LHCN-M2 (cell line): ENCODE measurements around the gene FXR1. TPM values are rescaled to one million over a fixed set of nuclear protein-coding genes. Genes with fewer than 3 reads are reported as not detected.
"Not testable (repeated sequence)": the region's sequence is repeated elsewhere in the genome, so short reads cannot be mapped to it uniquely, and the experiment has no call there.

Source experiments
- DNase-seq: peaks from one replicate; pipeline ENCODE4 v3.0.0-alpha.2; 2012; ENCODE audit warnings: low read depth
- total RNA-seq: library from RNA; depleted of rRNA; stranded (reverse); fragments of >200 nt; gene quantifications from 2 replicates; pipeline ENCODE4 v1.2.3, GENCODE V29; 2014

The FXR1 gene
- total RNA-seq, 1 experiment from 2014 or later = 180 TPM

DNA sequence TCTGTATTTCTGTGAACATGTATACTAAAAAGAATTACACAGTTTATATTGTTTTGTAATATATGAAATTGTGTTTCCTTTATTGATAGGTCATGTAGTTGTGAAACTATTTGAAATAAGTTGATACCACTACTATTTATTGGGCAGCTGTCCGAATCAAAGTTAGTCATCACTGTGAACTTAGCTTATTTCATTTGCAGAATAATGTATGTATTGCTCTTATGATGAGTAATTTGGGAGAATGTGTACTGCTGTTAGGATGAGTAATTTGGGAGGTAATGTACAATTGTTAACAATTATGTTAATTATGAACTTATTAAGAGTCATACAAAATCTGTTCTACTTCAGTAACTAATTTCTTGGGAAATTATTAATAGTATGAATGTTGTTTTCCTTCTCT is 22.2 kb downstream of the FXR1 start:
- DNase-seq = peak; percentile 19

- DNase-seq = no peak
These were observed 28.4 kb downstream of the FXR1 start for GRCh38 chr3:180940826-180941225.

- DNase-seq = no peak
These were observed 35.4 kb downstream of the FXR1 start for GRCh38 chr3:180947761-180948390.

GRCh38 chr3:180959691-180960090 is 47.2 kb downstream of the FXR1 start:
- no peak for DNase-seq

DNA sequence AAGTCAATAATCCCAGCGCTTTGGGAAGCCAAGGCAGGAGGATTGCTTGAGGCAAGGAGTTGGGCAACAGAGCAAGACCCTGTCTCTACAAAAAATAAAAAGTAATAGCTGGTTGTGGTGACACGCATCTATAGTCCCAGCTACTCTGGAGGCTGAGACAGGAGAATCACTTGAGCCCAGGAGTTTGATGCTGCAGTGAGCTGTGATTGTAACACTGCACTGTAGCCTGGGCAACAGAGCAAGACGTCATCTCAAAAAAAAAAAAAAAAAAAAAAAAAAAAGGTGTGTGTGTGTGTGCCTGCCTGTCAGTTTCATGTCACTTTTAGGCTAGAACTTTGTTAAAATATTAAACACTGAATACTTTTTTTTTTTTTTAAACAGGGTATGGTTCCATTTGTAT is 48.6 kb downstream of the FXR1 start:
- DNase-seq = no peak

DNA sequence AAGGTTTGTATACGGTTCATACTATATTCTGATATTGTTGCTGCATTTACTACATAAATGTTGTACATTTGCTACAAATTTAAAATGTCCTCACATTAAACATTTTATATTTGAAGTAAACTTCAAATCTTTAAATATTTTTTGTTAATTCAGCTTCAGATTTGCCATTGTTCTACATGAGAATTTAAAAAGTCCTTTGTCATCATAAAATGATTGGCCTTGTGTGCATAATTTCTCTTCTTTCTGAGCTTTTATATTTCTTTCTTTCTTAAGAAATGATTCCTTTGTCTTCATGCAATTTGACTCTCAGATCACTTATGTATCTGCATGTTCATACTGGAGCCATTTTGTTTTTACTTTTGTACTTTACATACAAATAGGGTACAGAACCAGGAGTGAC is 49.1 kb downstream of the FXR1 start:
- DNase-seq = no peak

DNA sequence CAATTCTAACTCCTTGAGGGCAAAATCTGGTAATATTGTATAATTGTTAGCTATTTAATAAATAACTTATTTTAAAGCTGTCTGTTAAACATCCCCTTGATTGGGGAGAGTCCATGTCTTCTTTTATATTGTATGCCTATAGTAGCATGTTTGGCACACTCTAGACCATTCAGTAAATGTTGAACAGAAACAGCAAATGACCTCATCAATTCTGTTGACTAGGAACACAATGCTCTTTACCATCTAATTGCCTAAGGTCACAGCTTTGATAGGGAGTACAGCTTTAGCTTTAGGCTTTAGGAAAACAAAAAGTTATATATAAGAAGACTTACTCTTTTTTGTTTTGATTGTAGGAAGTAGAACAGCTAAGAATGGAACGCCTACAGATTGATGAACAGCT is 50.1 kb downstream of the FXR1 start:
- DNase-seq = no peak

- DNase-seq = no peak
These were observed 58.5 kb downstream of the FXR1 start for GRCh38 chr3:180970931-180971330.

GRCh38 chr3:180973543-180973942 is 61.1 kb downstream of the FXR1 start:
- no peak for DNase-seq

GRCh38 chr3:180974286-180974685 is 61.8 kb downstream of the FXR1 start:
- no peak for DNase-seq

DNA sequence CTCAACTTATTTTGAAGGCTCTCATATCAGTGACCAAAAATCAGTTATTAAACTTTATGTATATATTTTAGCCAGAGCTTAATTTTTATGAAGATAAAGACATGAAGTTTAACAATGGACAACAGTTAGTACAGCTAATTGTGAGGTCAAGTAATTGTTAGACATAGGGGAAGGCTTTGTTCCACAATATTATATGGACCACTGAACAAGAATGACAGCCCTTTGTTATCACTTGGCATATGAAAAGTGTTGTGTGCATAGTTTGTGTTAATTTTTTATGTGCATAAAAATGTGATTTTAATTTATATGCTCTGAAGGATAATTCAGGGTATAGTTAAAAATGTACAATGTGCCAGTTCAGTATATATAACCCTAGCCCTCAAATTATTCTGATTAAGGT is 65.0 kb downstream of the FXR1 start:
- DNase-seq = no peak

- DNase-seq = no peak
These were observed 67.5 kb downstream of the FXR1 start for GRCh38 chr3:180979961-180980360.

GRCh38 chr3:180980611-180981010 is 68.1 kb downstream of the FXR1 start:
- DNase-seq = peak; percentile 18

- DNase-seq = no peak
These were observed 69.4 kb downstream of the FXR1 start for GRCh38 chr3:180981912-180982311.

- DNase-seq = no peak
These were observed 70.7 kb downstream of the FXR1 start for GRCh38 chr3:180983136-180983535.

GRCh38 chr3:180986366-180986765 is 73.9 kb downstream of the FXR1 start:
- DNase-seq = peak; percentile 29

GRCh38 chr3:180987344-180987743 is 74.9 kb downstream of the FXR1 start:
- no peak for DNase-seq

DNA sequence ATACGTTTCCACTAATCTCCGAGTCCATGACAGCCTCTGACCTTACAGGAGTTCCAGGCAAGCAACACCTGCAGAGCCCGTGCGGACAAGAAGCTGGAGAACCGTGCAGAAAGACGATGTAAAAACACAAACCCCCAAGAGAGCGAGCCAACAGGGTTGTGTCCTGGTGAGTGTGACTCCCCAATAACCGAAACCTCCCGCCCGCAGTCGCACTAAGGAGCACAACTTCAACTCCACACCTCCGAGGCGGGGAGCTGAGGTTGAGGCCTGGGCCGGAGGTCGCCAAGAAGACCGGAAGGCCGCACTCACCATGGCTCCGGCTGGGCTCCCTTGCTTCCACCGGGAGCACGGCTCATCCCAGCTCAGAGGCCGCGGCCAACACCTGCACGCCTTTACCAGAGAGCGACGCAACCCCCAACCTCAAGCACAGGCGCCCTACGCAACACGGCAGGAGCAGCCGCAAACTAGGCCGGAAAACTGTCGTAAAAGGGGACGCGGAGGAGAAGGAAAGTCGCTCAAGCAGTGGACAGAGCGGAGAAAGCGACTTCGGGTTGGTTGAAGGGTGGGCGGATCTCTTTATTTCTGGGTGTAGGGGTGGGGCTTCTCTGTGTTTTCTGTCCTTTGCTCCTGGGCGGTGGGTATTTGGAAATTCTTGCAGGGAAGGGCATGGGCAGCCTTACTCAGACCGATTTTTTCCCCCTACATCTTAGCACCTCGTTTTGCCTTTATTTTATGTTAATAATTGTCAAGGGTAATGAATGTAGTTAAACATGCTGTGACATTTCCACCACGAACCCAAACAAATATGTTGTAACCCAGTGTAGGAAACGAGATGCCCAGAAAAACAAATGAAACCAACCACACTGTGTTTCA is 77.1 kb downstream of the FXR1 start, which contains the start of gene DNAJC19:
Gene DNAJC19, minus strand, starts transcription at position 446 of the 873 bp plus-strand sequence. Its CDS starts 134 bp downstream, at position 312.
- peak; percentile 95 for DNase-seq

GRCh38 chr3:180990505-180990904 is 78.0 kb downstream of the FXR1 start:
- DNase-seq = no peak

DNA sequence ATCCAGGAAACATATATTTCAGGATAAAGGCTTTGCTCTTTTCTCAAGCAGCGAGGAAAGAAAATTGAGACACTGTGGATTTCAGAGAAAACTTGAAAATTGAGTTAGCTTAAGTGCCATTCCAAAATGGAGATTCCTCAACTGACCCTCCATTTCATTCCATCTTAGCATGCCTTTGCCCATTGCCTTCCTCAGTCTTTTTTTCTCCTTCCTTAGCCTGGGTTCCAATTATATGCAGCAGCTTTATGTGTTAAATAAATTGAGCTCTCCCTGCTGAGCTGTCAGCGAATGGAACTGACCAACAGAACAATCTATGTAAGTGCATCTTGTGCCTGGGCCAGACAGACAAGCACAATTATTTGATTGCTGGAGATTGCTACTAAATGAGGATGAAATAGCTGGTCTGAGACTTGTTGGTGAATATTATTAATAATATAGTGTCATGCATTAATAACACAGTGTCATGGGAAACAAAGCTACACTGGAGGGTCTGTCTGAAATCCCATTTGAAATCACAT is 84.0 kb downstream of the FXR1 start:
- DNase-seq = no peak

DNA sequence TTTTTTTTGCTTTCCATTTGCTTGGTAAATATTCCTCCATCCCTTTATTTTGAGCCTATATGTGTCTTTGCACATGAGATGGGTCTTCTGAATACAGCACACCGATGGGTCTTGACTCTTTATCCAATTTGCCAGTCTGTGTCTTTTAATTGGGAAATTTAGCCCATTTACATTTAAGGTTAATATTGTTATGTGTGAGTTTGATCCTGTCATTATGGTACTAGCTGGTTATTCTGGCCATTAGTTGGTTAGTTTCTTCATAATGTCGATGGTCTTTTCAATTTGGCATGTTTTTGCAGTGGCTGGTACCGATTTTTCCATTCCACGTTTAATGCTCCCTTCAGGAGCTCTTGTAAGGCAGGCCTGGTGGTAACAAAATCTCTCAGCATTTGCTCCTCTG is 89.9 kb downstream of the FXR1 start:
- not testable (repeated sequence) for DNase-seq

DNA sequence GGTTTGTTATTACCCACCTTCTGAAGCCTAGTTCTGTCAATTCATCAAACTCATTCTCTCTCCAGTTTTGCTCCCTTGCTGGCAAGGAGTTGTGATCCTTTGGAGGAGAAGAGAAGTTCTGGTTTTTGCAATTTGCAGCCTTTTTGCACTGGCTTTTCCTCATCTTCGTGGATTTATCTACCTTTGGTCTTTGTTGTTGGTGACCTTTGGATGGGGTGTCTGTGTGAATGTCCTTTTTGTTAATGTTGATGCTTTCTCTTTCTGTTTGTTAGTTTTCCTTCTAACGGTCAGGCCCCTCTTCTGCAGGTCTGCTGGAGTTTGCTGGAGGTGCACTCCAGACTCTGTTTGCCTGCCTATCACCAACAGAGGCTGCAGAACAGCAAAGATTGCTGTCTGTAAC is 91.0 kb downstream of the FXR1 start:
- not testable (repeated sequence) for DNase-seq

- DNase-seq = no peak
These were observed 94.1 kb downstream of the FXR1 start for GRCh38 chr3:181006541-181006940.
